Measurements from ENCODE around the gene C1orf21.

Gene C1orf21

GRCh38 chr1:184665360-184665759 lies 278.5 kb downstream of the C1orf21 start:
- Histone ChIP-seq H3K36me3 (ENCODE audit: control insufficient read depth, insufficient read depth, low read length) (no peaks in the 10 kb centered on the region), H3K4me2 (ENCODE audit: low read length) (no peak overlapping the region), H3K27me3 (ENCODE audit: control insufficient read depth, insufficient read depth, low read length) (no peaks in the 10 kb centered on the region), H3K9ac (no peak overlapping the region), H3K4me3 (ENCODE audit: low read depth, low read length) (no peak overlapping the region), H3K4me1 (no peaks in the 10 kb centered on the region), H3K27ac (no peak overlapping the region), H2AFZ (no peak overlapping the region), H3K9me3 (ENCODE audit: control insufficient read depth, low read length) (no peaks in the 10 kb centered on the region), H3K79me2 (no peaks in the 10 kb centered on the region)
- TF ChIP-seq CTCF (IDR thresholded peaks at IDR 0.05) = no peak

GRCh38 chr1:184669391-184669790 lies 282.6 kb downstream of the C1orf21 start:
- no peak overlapping the region for H3K27ac ChIP-seq

GRCh38 chr1:184672013-184672726 lies 285.3 kb downstream of the C1orf21 start:
- TF ChIP-seq CTCF (IDR thresholded peaks at IDR 0.05) = no peak
- Histone ChIP-seq H3K79me2 (no peaks in the 10 kb centered on the region), H3K4me1 (no peaks in the 10 kb centered on the region), H3K27me3 (ENCODE audit: control insufficient read depth, insufficient read depth, low read length) (no peaks in the 10 kb centered on the region), H3K9ac (no peak overlapping the region), H3K9me3 (ENCODE audit: control insufficient read depth, low read length) (no peaks in the 10 kb centered on the region), H3K4me2 (ENCODE audit: low read length) (no peak overlapping the region), H3K4me3 (ENCODE audit: low read depth, low read length) (no peak overlapping the region), H3K27ac (no peak overlapping the region), H2AFZ (no peak overlapping the region), H3K36me3 (ENCODE audit: control insufficient read depth, insufficient read depth, low read length) (no peaks in the 10 kb centered on the region)

More at GRCh38 chr1:184669391-184669790, 282.6 kb downstream of the C1orf21 start:
- Histone ChIP-seq H3K4me3 (ENCODE audit: low read depth, low read length) (no peak overlapping the region), H3K4me1 (no peaks in the 10 kb centered on the region), H3K9ac (no peak overlapping the region), H3K4me2 (ENCODE audit: low read length) (no peak overlapping the region), H3K36me3 (ENCODE audit: control insufficient read depth, insufficient read depth, low read length) (no peaks in the 10 kb centered on the region), H2AFZ (no peak overlapping the region), H3K79me2 (no peaks in the 10 kb centered on the region), H3K27me3 (ENCODE audit: control insufficient read depth, insufficient read depth, low read length) (no peaks in the 10 kb centered on the region), H3K9me3 (ENCODE audit: control insufficient read depth, low read length) (no peaks in the 10 kb centered on the region)
- TF ChIP-seq CTCF (IDR thresholded peaks at IDR 0.05) = no peak

- no peaks in the 10 kb centered on the region for H3K79me2 ChIP-seq
- no peak overlapping the region for H3K9ac ChIP-seq
- TF ChIP-seq CTCF (IDR thresholded peaks at IDR 0.05) = no peak
- H3K4me1 ChIP-seq = no peaks in the 10 kb centered on the region
- H3K36me3 ChIP-seq (ENCODE audit: control insufficient read depth, insufficient read depth, low read length) = no peaks in the 10 kb centered on the region
- H3K4me2 ChIP-seq (ENCODE audit: low read length) = no peak overlapping the region
- no peak overlapping the region for H3K4me3 ChIP-seq (ENCODE audit: low read depth, low read length)
- no peak overlapping the region for H3K27ac ChIP-seq
- H2AFZ ChIP-seq = no peak overlapping the region
- H3K9me3 ChIP-seq (ENCODE audit: control insufficient read depth, low read length) = no peaks in the 10 kb centered on the region
- H3K27me3 ChIP-seq (ENCODE audit: control insufficient read depth, insufficient read depth, low read length) = no peaks in the 10 kb centered on the region
Measured at GRCh38 chr1:184673305-184673704, 286.5 kb downstream of the C1orf21 start.

GRCh38 chr1:184677344-184677743 lies 290.5 kb downstream of the C1orf21 start:
- no peaks in the 10 kb centered on the region for H3K36me3 ChIP-seq (ENCODE audit: control insufficient read depth, insufficient read depth, low read length)
- H3K27ac ChIP-seq = no peak overlapping the region
- H3K4me3 ChIP-seq (ENCODE audit: low read depth, low read length) = no peak overlapping the region
- no peak for TF ChIP-seq CTCF (IDR thresholded peaks at IDR 0.05)
- no peaks in the 10 kb centered on the region for H3K79me2 ChIP-seq
- no peak overlapping the region for H3K9ac ChIP-seq
- no peaks in the 10 kb centered on the region for H3K4me1 ChIP-seq
- H3K4me2 ChIP-seq (ENCODE audit: low read length) = no peak overlapping the region
- H3K9me3 ChIP-seq (ENCODE audit: control insufficient read depth, low read length) = no peaks in the 10 kb centered on the region
- no peaks in the 10 kb centered on the region for H3K27me3 ChIP-seq (ENCODE audit: control insufficient read depth, insufficient read depth, low read length)
- no peak overlapping the region for H2AFZ ChIP-seq

Data from parathyroid adenoma (tissue), 2 donors.